ENCODE measurements around the gene STARD3. TPM values are rescaled to one million over a fixed set of nuclear protein-coding genes. Genes with fewer than 3 reads are reported as not detected.
"Not testable (repeated sequence)": the region's sequence is repeated elsewhere in the genome, so short reads cannot be mapped to it uniquely, and the experiment has no call there.

STARD3 gene
- total and polyA plus RNA-seq, 2 donors: 18.2 to 69.4 TPM

- 87% methylated on average over 14 of the region's 14 CpGs for WGBS
- H3K27ac ChIP-seq (ENCODE audit: low read depth): no peak overlapping the region
- peaks cover 3% of the 10 kb centered on the region for H3K4me1 ChIP-seq (ENCODE audit: insufficient read depth)
- H3K4me3 ChIP-seq (ENCODE audit: low read depth, low read length): no peak overlapping the region
- DNase-seq (ENCODE audit: extremely low spot score): no peak
- peaks cover 2% of the 10 kb centered on the region for H3K36me3 ChIP-seq (ENCODE audit: insufficient read depth)
Observed at GRCh38 chr17:39709319-39709997, 72.5 kb downstream of the STARD3 start.

- 93% methylated on average over 20 of the region's 20 CpGs for WGBS
- DNase-seq (ENCODE audit: extremely low spot score): no peak
- Histone ChIP-seq H3K4me3 (ENCODE audit: low read depth, low read length) (no peak overlapping the region), H3K4me1 (ENCODE audit: insufficient read depth) (peaks cover under 1% of the 10 kb centered on the region), H3K27ac (ENCODE audit: low read depth) (no peak overlapping the region), H3K36me3 (ENCODE audit: insufficient read depth) (peaks cover 2% of the 10 kb centered on the region)
Observed at GRCh38 chr17:39709998-39710964, 73.3 kb downstream of the STARD3 start.

- not testable (repeated sequence) for H3K27ac ChIP-seq (ENCODE audit: low read depth); H3K36me3 ChIP-seq (ENCODE audit: insufficient read depth); DNase-seq (ENCODE audit: extremely low spot score); H3K4me3 ChIP-seq (ENCODE audit: low read depth, low read length); H3K4me1 ChIP-seq (ENCODE audit: insufficient read depth)
- 91% methylated on average over 11 of the region's 11 CpGs for WGBS
Observed at GRCh38 chr17:39711071-39711470, 74.1 kb downstream of the STARD3 start.

- H3K36me3 ChIP-seq (ENCODE audit: insufficient read depth): peaks cover 2% of the 10 kb centered on the region
Observed at GRCh38 chr17:39711851-39712250, 74.9 kb downstream of the STARD3 start.

More at GRCh38 chr17:39711851-39712250, 74.9 kb downstream of the STARD3 start:
- WGBS: 92% methylated on average over 10 of the region's 10 CpGs
- Histone ChIP-seq H3K27ac (ENCODE audit: low read depth) (no peak overlapping the region), H3K4me3 (ENCODE audit: low read depth, low read length) (no peak overlapping the region), H3K4me1 (ENCODE audit: insufficient read depth) (no peaks in the 10 kb centered on the region)
- no peak for DNase-seq (ENCODE audit: extremely low spot score)

Other genes with a start within 250 kb of the STARD3 start
- 18.6 TPM for gene FBXL20, start 235.5 kb upstream of the STARD3 start, total RNA-seq
- gene FBXL20, start 235.5 kb upstream of the STARD3 start, polyA plus RNA-seq: 4.0 TPM
- 27.4 TPM for gene MED1, start 185.9 kb upstream of the STARD3 start, total RNA-seq
- gene MED1, start 185.9 kb upstream of the STARD3 start, polyA plus RNA-seq: 17.1 TPM
- 42.3 TPM for gene CDK12, start 175.7 kb upstream of the STARD3 start, total RNA-seq
- gene CDK12, start 175.7 kb upstream of the STARD3 start, polyA plus RNA-seq: 18.9 TPM
- gene NEUROD2, start 29.2 kb upstream of the STARD3 start, total RNA-seq: not detected
- not detected for gene NEUROD2, start 29.2 kb upstream of the STARD3 start, polyA plus RNA-seq
- gene PPP1R1B, start 10.2 kb upstream of the STARD3 start, total RNA-seq: 5.1 TPM
- gene PPP1R1B, start 10.2 kb upstream of the STARD3 start, polyA plus RNA-seq: 17.1 TPM
- 3.3 TPM for gene TCAP, start 28.2 kb downstream of the STARD3 start, total RNA-seq
- gene TCAP, start 28.2 kb downstream of the STARD3 start, polyA plus RNA-seq: 0.73 TPM
- gene PNMT, start 31.3 kb downstream of the STARD3 start, total RNA-seq: not detected
- 9.3 TPM for gene PNMT, start 31.3 kb downstream of the STARD3 start, polyA plus RNA-seq
- 10.0 TPM for gene PGAP3, start 50.9 kb downstream of the STARD3 start, total RNA-seq
- gene PGAP3, start 50.9 kb downstream of the STARD3 start, polyA plus RNA-seq: 19.1 TPM
- 60.5 TPM for gene ERBB2, start 62.9 kb downstream of the STARD3 start, total RNA-seq
- 38.3 TPM for gene ERBB2, start 62.9 kb downstream of the STARD3 start, polyA plus RNA-seq
- gene MIEN1, start 93.4 kb downstream of the STARD3 start, total RNA-seq: 7.9 TPM
- gene MIEN1, start 93.4 kb downstream of the STARD3 start, polyA plus RNA-seq: 60.5 TPM
- gene GRB7, start 100.8 kb downstream of the STARD3 start, total RNA-seq: 2.9 TPM
- 2.7 TPM for gene GRB7, start 100.8 kb downstream of the STARD3 start, polyA plus RNA-seq
- 1.2 TPM for gene IKZF3, start 227.2 kb downstream of the STARD3 start, total RNA-seq
- 0.58 TPM for gene IKZF3, start 227.2 kb downstream of the STARD3 start, polyA plus RNA-seq
- gene ZPBP2, start 231.1 kb downstream of the STARD3 start, total RNA-seq: not detected
- 0.06 TPM for gene ZPBP2, start 231.1 kb downstream of the STARD3 start, polyA plus RNA-seq

Data from urinary bladder (tissue), 4 donors.